GM06990 (cell line): ENCODE measurements around the gene SINHCAF.
A peak's percentile ranks its signal among the peaks of the same experiment; 100 is the strongest.

ENCODE experiments used
- DNase-seq: peaks from one replicate; pipeline ENCODE4 v3.0.0-alpha.2; 2011; ENCODE audit not compliant: insufficient read length; ENCODE audit errors: extremely low read depth
- H3K27me3 ChIP-seq: replicated peaks from 2 replicates; pipeline ENCODE4 v1.6.0; 2011; ENCODE audit warnings: low read length; ENCODE audit not compliant: control insufficient read depth, insufficient read depth
- H3K36me3 ChIP-seq: 2 replicates; pipeline ENCODE4 v1.5.1; 2011; ENCODE audit warnings: low read length; ENCODE audit not compliant: control insufficient read depth, insufficient read depth
- H3K4me3 ChIP-seq: replicated peaks from 2 replicates; pipeline ENCODE4 v1.5.1; 2011; ENCODE audit warnings: low read depth, mild to moderate bottlenecking, control low read depth, low read length
- TF ChIP-seq, protein P1 (sequence below): IDR thresholded peaks from 2 replicates; pipeline ENCODE4 v1.5.1; 2011; ENCODE audit warnings: low read length, control low read depth, mild to moderate bottlenecking, inconsistent platforms; ENCODE audit not compliant: insufficient read depth, poor library complexity, severe bottlenecking

The SINHCAF gene

DNA sequence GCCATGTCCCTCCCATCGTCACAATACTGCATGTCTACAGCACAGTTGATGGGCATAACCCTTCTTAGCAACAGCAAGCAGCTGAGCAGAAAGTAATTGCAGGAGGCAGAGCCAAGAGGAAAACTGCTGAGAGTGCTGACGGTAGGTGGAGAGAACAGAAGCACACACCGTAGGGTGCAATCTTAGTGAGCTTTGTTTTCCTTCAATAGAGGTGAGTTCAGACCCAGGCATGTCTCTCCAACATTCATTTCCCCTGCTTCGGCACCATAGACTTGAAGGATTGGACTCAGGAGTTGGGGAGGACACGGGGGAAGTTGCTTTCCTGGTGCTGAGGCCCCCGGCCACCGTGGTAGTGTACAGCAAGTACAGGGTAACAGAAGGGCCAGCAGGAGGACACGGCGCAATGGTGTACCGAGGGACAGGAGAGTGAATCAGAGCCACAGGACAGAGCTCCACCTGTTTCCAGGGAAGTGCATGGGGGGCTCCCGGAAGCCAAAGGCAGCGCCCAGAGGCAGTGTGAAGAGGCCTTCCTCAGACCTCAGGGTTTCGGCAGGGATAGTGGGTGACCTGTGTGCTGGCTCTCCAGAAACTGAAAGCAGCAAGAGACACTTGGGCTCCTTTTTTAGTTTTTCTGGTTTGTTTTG lies 36.3 kb upstream of the SINHCAF start:
- Histone ChIP-seq H3K4me3 (peak overlapping the region; percentile 2), H3K27me3 (no peaks in the 10 kb centered on the region), H3K36me3 (no peaks in the 10 kb centered on the region)
- TF ChIP-seq, protein P1, sequence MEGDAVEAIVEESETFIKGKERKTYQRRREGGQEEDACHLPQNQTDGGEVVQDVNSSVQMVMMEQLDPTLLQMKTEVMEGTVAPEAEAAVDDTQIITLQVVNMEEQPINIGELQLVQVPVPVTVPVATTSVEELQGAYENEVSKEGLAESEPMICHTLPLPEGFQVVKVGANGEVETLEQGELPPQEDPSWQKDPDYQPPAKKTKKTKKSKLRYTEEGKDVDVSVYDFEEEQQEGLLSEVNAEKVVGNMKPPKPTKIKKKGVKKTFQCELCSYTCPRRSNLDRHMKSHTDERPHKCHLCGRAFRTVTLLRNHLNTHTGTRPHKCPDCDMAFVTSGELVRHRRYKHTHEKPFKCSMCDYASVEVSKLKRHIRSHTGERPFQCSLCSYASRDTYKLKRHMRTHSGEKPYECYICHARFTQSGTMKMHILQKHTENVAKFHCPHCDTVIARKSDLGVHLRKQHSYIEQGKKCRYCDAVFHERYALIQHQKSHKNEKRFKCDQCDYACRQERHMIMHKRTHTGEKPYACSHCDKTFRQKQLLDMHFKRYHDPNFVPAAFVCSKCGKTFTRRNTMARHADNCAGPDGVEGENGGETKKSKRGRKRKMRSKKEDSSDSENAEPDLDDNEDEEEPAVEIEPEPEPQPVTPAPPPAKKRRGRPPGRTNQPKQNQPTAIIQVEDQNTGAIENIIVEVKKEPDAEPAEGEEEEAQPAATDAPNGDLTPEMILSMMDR = no peak
- no peak for DNase-seq

DNA sequence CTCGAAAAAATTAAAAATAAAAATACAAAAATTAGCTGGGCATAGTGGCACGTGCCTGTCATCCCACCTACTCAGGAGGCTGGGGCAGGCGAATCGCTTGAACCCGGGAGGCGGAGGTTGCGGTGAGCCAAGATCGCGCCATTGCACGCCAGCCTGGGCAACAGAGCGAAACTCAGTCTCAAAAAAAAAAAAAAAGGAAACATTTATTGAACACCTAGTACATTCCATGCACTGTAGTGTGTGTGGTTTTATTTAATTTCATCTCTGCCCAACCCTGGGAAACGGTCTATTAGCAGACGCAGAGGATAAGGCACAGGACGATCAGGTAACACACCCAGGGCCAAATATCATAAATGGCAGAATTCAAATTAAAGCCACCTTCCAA lies 35.8 kb upstream of the SINHCAF start:
- Histone ChIP-seq H3K36me3 (no peaks in the 10 kb centered on the region), H3K4me3 (no peak overlapping the region), H3K27me3 (no peaks in the 10 kb centered on the region)
- DNase-seq = no peak
- TF ChIP-seq, protein P1 = no peak

GRCh38 chr12:31355747-31356107 lies 29.8 kb upstream of the SINHCAF start:
- no peak for DNase-seq
- TF ChIP-seq, protein P1 = no peak
- H3K4me3 ChIP-seq = no peak overlapping the region
- no peaks in the 10 kb centered on the region for H3K27me3 ChIP-seq
- no peaks in the 10 kb centered on the region for H3K36me3 ChIP-seq

DNA sequence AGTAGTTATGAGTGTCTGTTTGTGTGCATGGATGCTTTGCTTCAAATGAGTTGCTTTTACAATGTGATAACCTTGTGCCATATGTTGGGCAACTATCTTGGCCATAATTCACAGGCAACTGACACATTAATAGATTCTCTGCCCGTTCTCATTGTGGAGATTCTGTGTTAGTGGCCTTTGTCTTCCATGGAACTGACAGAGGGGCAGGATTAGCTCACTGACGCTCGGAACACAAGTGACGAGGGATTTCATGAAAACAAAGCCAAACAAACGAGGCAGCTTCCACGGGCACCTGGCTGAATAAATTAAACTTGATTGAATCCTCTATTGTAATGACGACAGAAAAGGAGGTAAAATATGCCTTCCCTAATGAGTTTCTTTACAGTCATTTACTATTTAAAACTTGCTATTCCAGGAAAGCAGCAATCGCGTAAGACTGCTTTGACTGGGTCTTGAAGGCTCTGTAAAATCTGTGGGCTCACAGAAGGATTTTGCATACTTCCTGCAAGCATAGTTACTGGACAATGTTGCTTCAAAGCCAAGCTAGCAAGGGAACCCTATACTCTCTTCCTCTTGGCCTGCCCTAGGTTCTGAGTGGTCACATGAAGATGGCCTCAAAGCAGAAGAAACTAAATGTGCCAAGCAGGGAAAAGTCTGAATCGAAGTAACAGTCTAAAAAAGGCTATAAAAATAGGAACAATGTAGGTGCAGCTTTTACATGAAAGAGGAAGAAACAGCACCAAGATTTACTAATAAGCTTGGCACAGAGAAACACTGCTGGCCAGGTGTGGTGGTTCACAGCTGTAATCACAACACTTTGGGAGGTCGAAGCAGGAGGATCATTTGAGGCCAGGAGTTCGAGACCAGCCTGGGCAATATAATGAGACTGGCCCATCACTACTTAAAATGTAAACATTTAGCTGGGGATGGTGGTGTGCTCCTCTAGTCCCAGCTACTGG lies 28.1 kb upstream of the SINHCAF start:
- Histone ChIP-seq H3K4me3 (no peak overlapping the region), H3K36me3 (no peaks in the 10 kb centered on the region), H3K27me3 (no peaks in the 10 kb centered on the region)
- DNase-seq = no peak
- TF ChIP-seq, protein P1 = no peak

DNA sequence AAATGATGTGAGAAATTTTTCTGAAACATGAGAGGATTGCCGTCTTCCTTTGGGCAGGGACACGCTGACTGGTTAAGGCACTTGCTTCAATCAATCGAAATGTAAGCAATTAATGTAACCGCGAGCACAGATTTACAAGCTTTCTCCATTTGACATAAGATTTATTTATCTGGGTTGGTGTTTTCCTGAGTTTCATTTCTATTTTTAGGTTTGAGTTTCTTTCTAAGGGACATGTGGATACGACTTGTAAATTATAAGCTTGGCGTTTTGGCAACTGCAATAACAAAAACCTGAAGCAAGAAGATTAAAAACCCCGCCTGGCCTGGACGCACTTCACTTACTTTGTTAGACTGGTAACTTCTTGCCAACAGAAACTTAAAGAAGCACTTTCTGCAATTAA lies 20.3 kb upstream of the SINHCAF start:
- H3K27me3 ChIP-seq = no peaks in the 10 kb centered on the region
- TF ChIP-seq, protein P1 = no peak
- DNase-seq = no peak
- no peaks in the 10 kb centered on the region for H3K36me3 ChIP-seq
- no peak overlapping the region for H3K4me3 ChIP-seq
